Testis (tissue), 3 donors: Measurements from ENCODE around the gene PRDM2. TPM values are rescaled to one million over a fixed set of nuclear protein-coding genes. Genes with fewer than 3 reads are reported as not detected.

ENCODE experiments used
- DNase-seq: peaks from one replicate; pipeline ENCODE4 v3.0.0-alpha.2; 2019
- H3K27ac ChIP-seq, 2 donors: fragments of 200-600 bp; sonication (generic); one replicate each; pipeline ENCODE4 v1.5.1; 2019
- H3K27me3 ChIP-seq: fragments of 200-600 bp; sonication (generic); one replicate; pipeline ENCODE4 v1.5.1; 2019
- H3K36me3 ChIP-seq: fragments of 200-600 bp; sonication (generic); one replicate; pipeline ENCODE4 v1.5.1; 2017; ENCODE audit warnings: low read depth; ENCODE audit errors: missing control alignments
- H3K4me1 ChIP-seq: fragments of 200-600 bp; sonication (generic); one replicate; pipeline ENCODE4 v1.5.1; 2019
- H3K4me3 ChIP-seq, 2 donors: fragments of 200-600 bp; sonication (generic); one replicate each; pipeline ENCODE4 v1.5.1; 2017 to 2019
- H3K9me3 ChIP-seq: fragments of 200-600 bp; sonication (generic); one replicate; pipeline ENCODE4 v1.5.1; 2017
- POLR2A ChIP-seq: fragments of 450-650 bp; IDR thresholded peaks from one replicate; pipeline ENCODE4 v1.6.1; 2017; ENCODE audit warnings: antibody characterized with exemption, mild to moderate bottlenecking, moderate library complexity
- WGBS, 2 donors: methylation state at CpG; one replicate each; pipeline ENCODE4 v1.1.5; 2018; 5-methylcytosine and 5-hydroxymethylcytosine counted together
- intact Hi-C: fragments of 100-400 bp; cut with DNase I; formaldehyde crosslinking; loops from one replicate; pipeline ENCODE4 v1.15.1; 2023; ENCODE audit warnings: low total_unique reads
- polyA plus RNA-seq: library from polyadenylated mRNA; stranded (reverse); fragments of 350-450 nt; fragmentation: Illumina TruSeq; extraction: RNeasy Lipid Tissue Mini Kit (QIAGEN cat#74804); gene quantifications from one replicate; pipeline ENCODE4 v1.2.3, GENCODE V29; 2014; ENCODE audit warnings: low read depth, low replicate concordance; ENCODE audit not compliant: insufficient read depth
- total RNA-seq, 2 donors: library from RNA; depleted of rRNA; stranded (reverse); fragments of >200 nt; gene quantifications; one replicate each; pipeline ENCODE4 v1.2.3, GENCODE V29; 2016
- TF ChIP-seq, protein P1 (sequence below), 3 experiments: fragments of 450-650 bp in 2 of 3; fragments of 200-600 bp in 1 of 3; sonication (generic) in 1 of 3; IDR thresholded peaks; one replicate each; pipeline ENCODE4 v1.5.1; 2016 to 2019; ENCODE audit warnings: antibody characterized with exemption in 3 of 3, mild to moderate bottlenecking in 2 of 3, moderate library complexity in 1 of 3

PRDM2 gene
- total and polyA plus RNA-seq, 3 donors from 2014 or later: 43.5 to 75.1 (median 55.5) TPM

GRCh38 chr1:13760340-13760739, 60.4 kb downstream of the PRDM2 start:
- intact Hi-C loops: no loop called here
- TF ChIP-seq, protein P1, sequence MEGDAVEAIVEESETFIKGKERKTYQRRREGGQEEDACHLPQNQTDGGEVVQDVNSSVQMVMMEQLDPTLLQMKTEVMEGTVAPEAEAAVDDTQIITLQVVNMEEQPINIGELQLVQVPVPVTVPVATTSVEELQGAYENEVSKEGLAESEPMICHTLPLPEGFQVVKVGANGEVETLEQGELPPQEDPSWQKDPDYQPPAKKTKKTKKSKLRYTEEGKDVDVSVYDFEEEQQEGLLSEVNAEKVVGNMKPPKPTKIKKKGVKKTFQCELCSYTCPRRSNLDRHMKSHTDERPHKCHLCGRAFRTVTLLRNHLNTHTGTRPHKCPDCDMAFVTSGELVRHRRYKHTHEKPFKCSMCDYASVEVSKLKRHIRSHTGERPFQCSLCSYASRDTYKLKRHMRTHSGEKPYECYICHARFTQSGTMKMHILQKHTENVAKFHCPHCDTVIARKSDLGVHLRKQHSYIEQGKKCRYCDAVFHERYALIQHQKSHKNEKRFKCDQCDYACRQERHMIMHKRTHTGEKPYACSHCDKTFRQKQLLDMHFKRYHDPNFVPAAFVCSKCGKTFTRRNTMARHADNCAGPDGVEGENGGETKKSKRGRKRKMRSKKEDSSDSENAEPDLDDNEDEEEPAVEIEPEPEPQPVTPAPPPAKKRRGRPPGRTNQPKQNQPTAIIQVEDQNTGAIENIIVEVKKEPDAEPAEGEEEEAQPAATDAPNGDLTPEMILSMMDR (IDR thresholded peaks at IDR 0.05): no peak
- TF ChIP-seq POLR2A: no peak
- DNase-seq: no peak
- peaks cover 25% of the 10 kb centered on the region for H3K4me1 ChIP-seq
- no peaks in the 10 kb centered on the region for H3K36me3 ChIP-seq
- 85 to 86% methylated on average over 2 of the region's 2 CpGs for WGBS, 2 donors
- H3K4me3 ChIP-seq: no peak overlapping the region
- no peak overlapping the region for H3K27ac ChIP-seq
- H3K27me3 ChIP-seq: no peaks in the 10 kb centered on the region
- H3K9me3 ChIP-seq: no peaks in the 10 kb centered on the region

DNA sequence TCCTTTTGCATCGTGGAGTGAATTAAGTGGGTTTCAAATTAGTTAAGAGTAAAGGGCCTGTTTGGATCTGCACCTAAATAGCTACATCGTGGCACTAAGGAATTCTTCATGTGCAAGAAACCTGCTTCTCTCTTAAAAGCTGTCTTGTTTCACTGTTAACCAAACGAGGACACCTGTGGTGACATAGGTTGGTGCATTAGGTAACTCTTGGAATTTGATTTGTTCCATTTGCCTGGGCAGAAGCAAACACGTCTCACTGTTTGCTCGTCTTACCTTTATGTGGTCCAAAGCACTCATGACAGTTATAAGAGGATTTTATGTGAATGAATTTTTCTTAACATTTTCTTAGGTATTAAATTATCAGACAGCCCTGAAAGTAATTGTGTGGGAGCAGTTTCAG, 60.9 kb downstream of the PRDM2 start:
- intact Hi-C loops: no loop called here
- H3K27ac ChIP-seq: no peak overlapping the region
- no peaks in the 10 kb centered on the region for H3K27me3 ChIP-seq
- TF ChIP-seq, protein P1 (IDR thresholded peaks at IDR 0.05): no peak
- no peak for TF ChIP-seq POLR2A
- no peak overlapping the region for H3K4me3 ChIP-seq
- no peaks in the 10 kb centered on the region for H3K9me3 ChIP-seq
- no peaks in the 10 kb centered on the region for H3K36me3 ChIP-seq
- WGBS, 2 donors: 81 to 82% methylated on average over 5 of the region's 5 CpGs
- H3K4me1 ChIP-seq: peaks cover 25% of the 10 kb centered on the region
- DNase-seq: no peak

- Histone ChIP-seq H3K4me1 (peaks cover 25% of the 10 kb centered on the region), H3K27ac (no peak overlapping the region), H3K4me3 (no peak overlapping the region), H3K36me3 (no peaks in the 10 kb centered on the region), H3K9me3 (no peaks in the 10 kb centered on the region), H3K27me3 (no peaks in the 10 kb centered on the region)
- intact Hi-C loops: no loop called here
- 89 to 90% methylated on average over 9 of the region's 9 CpGs for WGBS, 2 donors
- DNase-seq: no peak
- no peak for TF ChIP-seq POLR2A
- TF ChIP-seq, protein P1 (IDR thresholded peaks at IDR 0.05): no peak
Observed at GRCh38 chr1:13761883-13762282, 61.9 kb downstream of the PRDM2 start.

DNA sequence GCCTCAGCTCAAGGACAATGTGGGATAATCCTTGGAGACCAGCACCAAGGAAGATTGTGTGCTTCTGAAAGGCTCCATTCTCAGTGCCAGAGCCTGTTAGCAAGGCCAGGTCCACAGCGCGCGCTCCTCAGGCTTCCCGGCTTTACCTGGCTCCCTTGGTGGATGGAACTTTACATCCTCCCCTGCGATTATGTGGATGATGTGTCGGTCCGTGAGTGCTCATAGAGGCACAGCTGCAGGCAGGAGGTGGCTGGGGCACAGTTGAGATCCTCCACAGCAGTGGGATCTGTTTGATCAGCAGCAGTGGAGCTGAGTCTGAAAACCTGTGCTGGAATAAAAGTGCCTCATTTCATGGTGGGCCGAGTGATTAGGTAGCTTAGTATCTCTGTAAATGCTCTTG, 62.7 kb downstream of the PRDM2 start:
- intact Hi-C loops: no loop called here
- H3K36me3 ChIP-seq: no peaks in the 10 kb centered on the region
- H3K4me1 ChIP-seq: peaks cover 25% of the 10 kb centered on the region
- no peak overlapping the region for H3K27ac ChIP-seq
- H3K27me3 ChIP-seq: no peaks in the 10 kb centered on the region
- TF ChIP-seq, protein P1 (IDR thresholded peaks at IDR 0.05): no peak
- TF ChIP-seq POLR2A: no peak
- H3K9me3 ChIP-seq: no peaks in the 10 kb centered on the region
- DNase-seq: no peak
- H3K4me3 ChIP-seq: no peak overlapping the region
- WGBS, 2 donors: 46 to 62% methylated on average over 2 to 8 of the region's 8 CpGs

- TF ChIP-seq, protein P1 (IDR thresholded peaks at IDR 0.05): no peak
- no peak for TF ChIP-seq POLR2A
- H3K9me3 ChIP-seq: no peaks in the 10 kb centered on the region
- WGBS, 2 donors: 72 to 74% methylated on average over 2 of the region's 2 CpGs
Observed at GRCh38 chr1:13763222-13763621, 63.2 kb downstream of the PRDM2 start.

More at GRCh38 chr1:13763222-13763621, 63.2 kb downstream of the PRDM2 start:
- intact Hi-C loops: no loop called here
- Histone ChIP-seq H3K27me3 (no peaks in the 10 kb centered on the region), H3K4me1 (peaks cover 25% of the 10 kb centered on the region), H3K27ac (no peak overlapping the region), H3K4me3 (no peak overlapping the region), H3K36me3 (no peaks in the 10 kb centered on the region)
- DNase-seq: no peak
